CD14-positive monocyte (primary cell): ENCODE measurements around the gene ATP2C2. TPM values are rescaled to one million over a fixed set of nuclear protein-coding genes. Genes with fewer than 3 reads are reported as not detected.
A peak's percentile ranks its signal among the peaks of the same experiment; 100 is the strongest.

Experiments
- DNase-seq, 3 donors: peaks; one replicate each; pipeline ENCODE4 v3.0.0-alpha.2; 2011 to 2022
- H2AFZ ChIP-seq: 2 replicates; pipeline ENCODE4 v1.6.0; 2012; ENCODE audit warnings: mild to moderate bottlenecking, low read depth, low read length, inconsistent platforms; ENCODE audit not compliant: insufficient read depth, poor library complexity, severe bottlenecking
- H3K27ac ChIP-seq, 2 donors: 1 replicate in 1 of 2; 2 replicates in 1 of 2; pipeline ENCODE4 v1.5.1; 2012 to 2013; ENCODE audit warnings: low read length in 2 of 2, control low read depth in 1 of 2, inconsistent platforms in 1 of 2, low read depth in 1 of 2, mild to moderate bottlenecking in 1 of 2
- H3K27me3 ChIP-seq, 2 donors: one replicate each; pipeline versions ENCODE4 v1.6.0 to v1.6.1; 2011 to 2013; ENCODE audit warnings: low read length in 2 of 2; ENCODE audit not compliant: control insufficient read depth in 2 of 2, insufficient read depth in 2 of 2
- H3K36me3 ChIP-seq, 2 donors: replicated peaks in 1 of 2; 1 replicate in 1 of 2; 2 replicates in 1 of 2; pipeline versions ENCODE4 v1.5.1 to v1.6.1; 2012 to 2013; ENCODE audit warnings: low read length in 2 of 2, control low read depth in 1 of 2, inconsistent platforms in 1 of 2, mild to moderate bottlenecking in 1 of 2; ENCODE audit not compliant: insufficient read depth in 2 of 2, control insufficient read depth in 1 of 2
- H3K4me1 ChIP-seq, 2 donors: 1 replicate in 1 of 2; 2 replicates in 1 of 2; pipeline versions ENCODE4 v1.5.1 to v1.6.1; 2012 to 2013; ENCODE audit warnings: low read length in 2 of 2, control low read depth in 1 of 2, inconsistent platforms in 1 of 2, mild to moderate bottlenecking in 1 of 2, moderate library complexity in 1 of 2; ENCODE audit not compliant: insufficient read depth in 2 of 2, control insufficient read depth in 1 of 2
- H3K4me2 ChIP-seq: replicated peaks from 2 replicates; pipeline ENCODE3; 2012; ENCODE audit warnings: low read length, moderate library complexity, mild to moderate bottlenecking; ENCODE audit not compliant: poor library complexity, severe bottlenecking; ENCODE audit errors: extremely low read depth
- H3K4me3 ChIP-seq, 3 experiments: fragments of 200-600 bp in 1 of 3; sonication (generic) in 1 of 3; replicated peaks in 1 of 3; 1 replicate in 2 of 3; 2 replicates in 1 of 3; pipeline ENCODE4 v1.5.1; 2011 to 2013; ENCODE audit warnings: low read length in 3 of 3, mild to moderate bottlenecking in 3 of 3, control low read depth in 2 of 3, low read depth in 2 of 3, inconsistent platforms in 1 of 3, moderate library complexity in 1 of 3
- H3K79me2 ChIP-seq: 2 replicates; pipeline ENCODE4 v1.6.0; 2012; ENCODE audit warnings: mild to moderate bottlenecking, control low read depth, inconsistent platforms, low read length, moderate library complexity; ENCODE audit not compliant: insufficient read depth
- H3K9ac ChIP-seq: 2 replicates; pipeline ENCODE4 v1.6.0; 2017; ENCODE audit warnings: low read length, mild to moderate bottlenecking; ENCODE audit not compliant: insufficient read depth, poor library complexity, severe bottlenecking
- H3K9me3 ChIP-seq, 2 donors: replicated peaks in 1 of 2; 1 replicate in 1 of 2; 2 replicates in 1 of 2; pipeline versions ENCODE4 v1.5.1 to v1.6.1; 2012 to 2013; ENCODE audit warnings: low read length in 2 of 2, control low read depth in 1 of 2; ENCODE audit not compliant: control insufficient read depth in 1 of 2, insufficient read depth in 1 of 2
- H4K20me1 ChIP-seq: 2 replicates; pipeline ENCODE4 v1.6.0; 2012; ENCODE audit warnings: mild to moderate bottlenecking, low read length, control low read depth, moderate library complexity; ENCODE audit not compliant: insufficient read depth
- H3K27ac Mint-ChIP-seq, 7 donors: one replicate each; pipeline ENCODE4 v1.8.0; 2020; ENCODE audit warnings: mild to moderate bottlenecking in 7 of 7, mixed read lengths in 7 of 7, moderate library complexity in 6 of 7, inconsistent platforms in 2 of 7
- H3K27me3 Mint-ChIP-seq, 3 donors: one replicate each; pipeline ENCODE4 v1.8.0; 2021 to 2022; ENCODE audit warnings: low read depth in 3 of 3, mild to moderate bottlenecking in 3 of 3, mixed read lengths in 3 of 3, moderate library complexity in 3 of 3, inconsistent platforms in 1 of 3
- H3K36me3 Mint-ChIP-seq, 2 donors: one replicate each; pipeline ENCODE4 v1.8.0; 2020; ENCODE audit warnings: mixed read lengths in 2 of 2, inconsistent platforms in 1 of 2, mild to moderate bottlenecking in 1 of 2
- H3K4me1 Mint-ChIP-seq: one replicate; pipeline ENCODE4 v1.8.0; 2020; ENCODE audit warnings: mild to moderate bottlenecking, mixed read lengths
- H3K4me3 Mint-ChIP-seq, 2 donors: one replicate each; pipeline ENCODE4 v1.8.0; 2020; ENCODE audit warnings: mild to moderate bottlenecking in 2 of 2, mixed read lengths in 2 of 2, moderate library complexity in 1 of 2
- H3K9me3 Mint-ChIP-seq, 7 donors: one replicate each; pipeline ENCODE4 v1.8.0; 2020 to 2022; ENCODE audit warnings: mixed read lengths in 7 of 7, mild to moderate bottlenecking in 6 of 7, moderate library complexity in 6 of 7, inconsistent platforms in 2 of 7
- CTCF ChIP-seq: fragments of 200-600 bp; IDR thresholded peaks from one replicate; pipeline ENCODE4 v1.8.0; 2022; ENCODE audit warnings: antibody characterized with exemption, mild to moderate bottlenecking
- WGBS: methylation state at CpG from one replicate; pipeline ENCODE4 v1.1.5; 2013; ENCODE audit warnings: missing lambda C conversion rate; ENCODE audit not compliant: insufficient coverage; 5-methylcytosine and 5-hydroxymethylcytosine counted together
- intact Hi-C, 2 donors: fragments of 100-400 bp; cut with micrococcal nuclease; formaldehyde crosslinking; loops; one replicate each; pipeline versions ENCODE4 v1.15.0 to v1.15.1; 2023
- polyA plus RNA-seq, 3 donors: library from polyadenylated mRNA; depleted of rRNA in 1 of 3; unstranded in 2 of 3; stranded (reverse) in 1 of 3; fragments of 300-500 nt in 2 of 3; fragments of >200 nt in 1 of 3; fragmentation: Illumina TruSeq in 2 of 3; gene quantifications; 1 replicate in 2 of 3; 2 replicates in 1 of 3; pipeline ENCODE4 v1.2.3, GENCODE V29; 2012 to 2021

The ATP2C2 gene
- polyA plus RNA-seq, 3 donors = 0.05 TPM; not detected in 2

GRCh38 chr16:84509032-84509950, 141.0 kb downstream of the ATP2C2 start:
- Histone ChIP-seq H3K4me2 (no peak overlapping the region), H3K27ac (no peak overlapping the region), H4K20me1 (peaks cover 19% of the 10 kb centered on the region), H3K9ac (no peak overlapping the region), H3K79me2 (no peaks in the 10 kb centered on the region), H3K4me1 (peaks cover 40 to 47% of the 10 kb centered on the region in 2 donors), H3K9me3 (no peaks in the 10 kb centered on the region), H3K27me3 (no peaks in the 10 kb centered on the region), H3K36me3 (no peaks in the 10 kb centered on the region), H3K4me3 (no peak overlapping the region), H2AFZ (no peak overlapping the region)
- peak overlapping the region in 2 of 7 donors; percentile 6 to 17 for H3K27ac Mint-ChIP-seq
- no peaks in the 10 kb centered on the region for H3K36me3 Mint-ChIP-seq
- DNase-seq = no peak
- no peaks in the 10 kb centered on the region for H3K9me3 Mint-ChIP-seq
- H3K27me3 Mint-ChIP-seq = peaks cover 0 to 8% (median 0%) of the 10 kb centered on the region in 3 donors
- WGBS = 95% methylated on average over 15 of the region's 20 CpGs
- no peak for TF ChIP-seq CTCF
- H3K4me3 Mint-ChIP-seq = no peak overlapping the region
- H3K4me1 Mint-ChIP-seq = peaks cover 31% of the 10 kb centered on the region
- intact Hi-C loops = loop anchor here in 1 of 2 donors (10.0 kb wide), 2 partner anchors 234 to 544 kb away; partner anchors contain the start of gene NECAB2

- Histone ChIP-seq H3K27ac (no peak overlapping the region), H3K36me3 (no peaks in the 10 kb centered on the region), H3K4me2 (peak overlapping the region; percentile 13), H3K4me1 (peaks cover 40 to 42% of the 10 kb centered on the region in 2 donors), H2AFZ (no peak overlapping the region), H3K27me3 (no peaks in the 10 kb centered on the region), H3K9ac (no peak overlapping the region), H3K79me2 (no peaks in the 10 kb centered on the region), H3K9me3 (no peaks in the 10 kb centered on the region), H4K20me1 (peaks cover 10% of the 10 kb centered on the region), H3K4me3 (no peak overlapping the region)
- DNase-seq = peak; percentile 77 to 86 (median 81)
- peak; percentile 95 for TF ChIP-seq CTCF
- Mint-ChIP-seq H3K27me3 (peaks cover 0 to 8% (median 0%) of the 10 kb centered on the region in 3 donors), H3K4me1 (peaks cover 31% of the 10 kb centered on the region), H3K36me3 (no peaks in the 10 kb centered on the region), H3K4me3 (no peak overlapping the region), H3K27ac (peak overlapping the region in 2 of 7 donors; percentile 49 to 55), H3K9me3 (no peaks in the 10 kb centered on the region)
- intact Hi-C loops = loop anchor here (1.0 to 5.0 kb wide), 4 partner anchors 66 to 216 kb away; no protein-coding TSS in a partner anchor
- WGBS = 18% methylated on average over 13 of the region's 21 CpGs
Measured at GRCh38 chr16:84511180-84511800, 143.0 kb downstream of the ATP2C2 start.
